RWPE2 (cell line): Measurements from ENCODE around the gene EML4.

Source experiments
- ATAC-seq: fragments of 200-7000 bp; cut with Tn5 transposase; 3 replicates; pipeline ENCODE4 v1.9.1; 2021; ENCODE audit warnings: low read depth
- DNase-seq: peaks from one replicate; pipeline ENCODE4 v3.0.0-alpha.2; 2020; ENCODE audit warnings: low spot score
- H3K27ac ChIP-seq: fragments of 450-650 bp; 2 replicates; pipeline ENCODE4 v1.5.1; 2017; ENCODE audit warnings: mild to moderate bottlenecking; ENCODE audit not compliant: poor library complexity, severe bottlenecking
- H3K27me3 ChIP-seq: fragments of 250-450 bp; sonication (Bioruptor Pico); 2 replicates; pipeline ENCODE4 v1.5.1; 2021; ENCODE audit warnings: mild to moderate bottlenecking, moderate library complexity; ENCODE audit not compliant: insufficient read depth, poor library complexity, severe bottlenecking
- H3K36me3 ChIP-seq: fragments of 250-450 bp; sonication (Bioruptor Pico); 2 replicates; pipeline ENCODE4 v1.5.1; 2020; ENCODE audit warnings: low read depth, mild to moderate bottlenecking, moderate library complexity
- H3K4me1 ChIP-seq: fragments of 250-450 bp; sonication (Bioruptor Pico); 2 replicates; pipeline ENCODE4 v1.5.1; 2021; ENCODE audit warnings: mild to moderate bottlenecking, moderate library complexity; ENCODE audit not compliant: insufficient read depth, poor library complexity, severe bottlenecking
- H3K4me3 ChIP-seq: fragments of 250-450 bp; sonication (Bioruptor Pico); 2 replicates; pipeline ENCODE4 v1.5.1; 2021; ENCODE audit warnings: mild to moderate bottlenecking, moderate library complexity; ENCODE audit not compliant: severe bottlenecking
- H3K9me3 ChIP-seq: fragments of 250-450 bp; sonication (Bioruptor Pico); 2 replicates; pipeline ENCODE4 v1.5.1; 2021; ENCODE audit warnings: mild to moderate bottlenecking, moderate library complexity; ENCODE audit not compliant: severe bottlenecking
- CTCF ChIP-seq: fragments of 450-650 bp; IDR thresholded peaks from one replicate; pipeline ENCODE4 v1.5.1; 2017; ENCODE audit warnings: mild to moderate bottlenecking, moderate library complexity; ENCODE audit not compliant: poor library complexity, severe bottlenecking

EML4 gene

DNA sequence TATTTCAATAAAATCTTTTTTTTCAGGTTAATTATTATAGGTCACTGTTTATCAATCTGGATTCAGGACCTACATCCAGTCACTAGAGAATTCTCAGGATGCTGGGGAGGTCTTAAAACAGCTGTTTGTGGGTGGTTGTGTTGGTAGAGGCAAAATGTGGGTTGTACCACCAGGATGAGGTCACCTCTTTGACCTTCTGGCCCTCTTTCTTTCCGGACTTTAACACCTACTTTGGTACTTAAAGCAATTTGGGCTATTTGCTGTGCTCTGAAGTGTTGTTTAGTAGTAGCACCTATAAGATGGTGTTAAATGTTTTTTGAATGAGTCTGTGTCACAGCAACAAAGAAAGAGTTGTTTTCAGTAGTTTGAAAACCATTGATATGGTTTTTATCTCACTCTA is 14.6 kb downstream of the EML4 start:
- Histone ChIP-seq H3K4me3 (no peak overlapping the region), H3K9me3 (no peaks in the 10 kb centered on the region), H3K27me3 (no peaks in the 10 kb centered on the region), H3K36me3 (no peaks in the 10 kb centered on the region), H3K4me1 (no peaks in the 10 kb centered on the region), H3K27ac (no peak overlapping the region)
- no peak for TF ChIP-seq CTCF
- no peak for DNase-seq
- ATAC-seq: no peak

DNA sequence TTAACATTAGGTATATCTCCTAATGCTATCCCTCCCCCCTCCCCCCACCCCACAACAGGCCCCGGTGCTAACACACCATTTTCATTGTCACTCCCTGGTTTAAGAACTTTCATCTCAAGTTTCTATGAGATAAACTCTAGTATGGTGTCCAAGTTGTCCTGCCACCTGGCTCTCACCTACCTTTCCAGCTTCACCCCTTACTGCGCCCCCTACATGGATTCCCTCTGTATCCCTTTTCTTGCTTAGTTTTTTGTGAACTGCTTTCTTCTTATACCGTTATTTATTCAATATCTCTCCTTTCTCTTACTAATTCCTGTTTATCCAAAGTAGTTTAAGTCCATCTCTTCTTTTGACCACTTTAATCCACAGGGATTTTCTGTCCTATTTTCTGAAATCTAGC is 15.2 kb downstream of the EML4 start:
- H3K27ac ChIP-seq: no peak overlapping the region
- no peaks in the 10 kb centered on the region for H3K9me3 ChIP-seq
- no peaks in the 10 kb centered on the region for H3K27me3 ChIP-seq
- no peak for DNase-seq
- H3K4me1 ChIP-seq: no peaks in the 10 kb centered on the region
- ATAC-seq: no peak
- no peak for TF ChIP-seq CTCF
- no peak overlapping the region for H3K4me3 ChIP-seq
- H3K36me3 ChIP-seq: no peaks in the 10 kb centered on the region

DNA sequence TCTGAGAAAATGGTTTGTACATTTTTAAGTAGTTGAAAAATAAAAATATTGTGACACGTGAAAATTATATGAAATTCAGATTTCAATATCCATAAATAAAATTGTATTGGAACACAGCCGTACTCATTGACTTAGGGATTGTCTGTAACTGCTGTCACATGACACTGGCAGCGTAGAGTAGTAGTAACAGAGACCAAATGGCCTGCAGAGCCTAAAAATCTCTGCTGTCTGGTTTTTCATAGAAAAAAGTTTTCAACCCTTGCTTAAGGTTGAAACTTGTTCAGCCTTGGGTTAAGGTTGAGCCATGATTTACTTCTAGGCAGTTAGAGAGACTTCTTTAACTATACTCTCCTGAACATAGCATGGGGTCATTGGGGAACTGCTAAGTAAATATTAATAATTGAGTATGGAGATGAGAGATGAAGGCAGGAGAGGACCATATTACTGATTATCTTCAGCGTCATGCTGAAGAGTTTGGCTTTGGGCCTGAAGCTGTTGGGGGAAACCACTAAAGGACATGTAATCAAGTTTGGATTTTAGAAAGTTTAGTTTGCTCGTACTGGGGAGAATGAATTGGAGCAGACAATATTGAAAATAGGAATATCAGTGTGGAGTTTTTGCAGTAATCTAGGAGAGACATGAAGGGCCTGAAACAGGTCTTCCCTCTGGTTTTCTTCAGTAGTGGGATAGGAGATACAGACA is 16.2 kb downstream of the EML4 start:
- H3K27ac ChIP-seq: no peak overlapping the region
- no peak for ATAC-seq

GRCh38 chr2:42186366-42186765 is 17.2 kb downstream of the EML4 start:
- DNase-seq: no peak
- Histone ChIP-seq H3K27ac (no peak overlapping the region), H3K4me1 (no peaks in the 10 kb centered on the region), H3K4me3 (no peak overlapping the region), H3K36me3 (no peaks in the 10 kb centered on the region), H3K27me3 (no peaks in the 10 kb centered on the region), H3K9me3 (no peaks in the 10 kb centered on the region)
- no peak for TF ChIP-seq CTCF
- no peak for ATAC-seq

More for the DNA sequence above, 16.2 kb downstream of the EML4 start:
- no peak for DNase-seq
- H3K9me3 ChIP-seq: no peaks in the 10 kb centered on the region
- H3K27me3 ChIP-seq: no peaks in the 10 kb centered on the region
- H3K4me3 ChIP-seq: no peak overlapping the region
- H3K4me1 ChIP-seq: no peaks in the 10 kb centered on the region
- no peak for TF ChIP-seq CTCF
- H3K36me3 ChIP-seq: no peaks in the 10 kb centered on the region

DNA sequence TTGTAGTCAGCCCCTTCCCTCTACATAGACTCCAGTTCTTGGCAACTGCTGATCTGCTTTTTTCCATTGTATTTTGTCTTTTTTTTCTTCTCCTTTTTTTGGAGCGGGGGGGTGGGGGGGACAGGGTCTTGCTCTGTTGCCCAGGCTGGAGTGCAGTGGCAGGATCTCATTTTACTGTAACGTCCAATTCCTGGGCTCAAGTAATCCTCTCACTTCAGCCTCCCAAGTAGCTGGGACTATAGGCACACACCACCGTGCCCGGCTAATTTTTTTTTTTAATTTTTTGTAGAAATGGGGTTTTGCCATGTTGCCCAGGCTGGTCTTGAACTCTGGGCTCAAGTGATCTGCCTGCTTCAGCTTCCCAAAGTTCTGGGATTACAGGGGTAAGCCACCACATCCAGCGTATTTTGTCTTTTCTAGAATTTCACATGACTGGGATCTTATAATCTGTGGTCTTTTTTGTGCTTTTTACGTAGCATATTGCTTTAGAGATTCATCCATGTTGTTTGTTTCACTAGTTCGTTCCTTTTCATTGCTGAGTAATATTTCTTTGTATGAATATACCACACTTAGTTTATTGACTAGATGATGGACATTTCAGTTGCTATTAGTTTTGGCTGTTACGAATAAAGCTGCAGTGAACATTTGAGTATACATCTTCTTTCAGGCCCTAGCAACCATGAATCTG is 17.9 kb downstream of the EML4 start:
- no peak overlapping the region for H3K27ac ChIP-seq
- no peaks in the 10 kb centered on the region for H3K36me3 ChIP-seq
- DNase-seq: no peak
- no peaks in the 10 kb centered on the region for H3K9me3 ChIP-seq
- H3K4me1 ChIP-seq: no peaks in the 10 kb centered on the region
- ATAC-seq: no peak
- H3K4me3 ChIP-seq: no peak overlapping the region
- H3K27me3 ChIP-seq: no peaks in the 10 kb centered on the region
- TF ChIP-seq CTCF: no peak
